HG02571 (cell line): Measurements from ENCODE around the gene BRPF3.
A peak's percentile ranks its signal among the peaks of the same experiment; 100 is the strongest.

ENCODE experiments used
- ATAC-seq: cut with Tn5 transposase; IDR thresholded peaks from one replicate; pipeline ENCODE4 v1.9.1; 2021; ENCODE audit warnings: mild to moderate bottlenecking, moderate library complexity; ENCODE audit not compliant: unreplicated experiment

The BRPF3 gene

GRCh38 chr6:36196113-36196879 lies at the start of gene BRPF3:
BRPF3 (plus strand) TSS chr6:36196744; CDS start chr6:36200323, 3,579 bp downstream.
- ATAC-seq = peak; percentile 58

- ATAC-seq = no peak
Measured at GRCh38 chr6:36147294-36147693, 49.2 kb upstream of the BRPF3 start.

GRCh38 chr6:36149476-36149875 lies 47.1 kb upstream of the BRPF3 start:
- ATAC-seq = no peak

GRCh38 chr6:36150283-36150682 lies 46.3 kb upstream of the BRPF3 start:
- ATAC-seq = no peak

GRCh38 chr6:36154286-36154685 lies 42.3 kb upstream of the BRPF3 start:
- ATAC-seq = no peak

GRCh38 chr6:36155662-36156061 lies 40.9 kb upstream of the BRPF3 start:
- ATAC-seq = no peak

DNA sequence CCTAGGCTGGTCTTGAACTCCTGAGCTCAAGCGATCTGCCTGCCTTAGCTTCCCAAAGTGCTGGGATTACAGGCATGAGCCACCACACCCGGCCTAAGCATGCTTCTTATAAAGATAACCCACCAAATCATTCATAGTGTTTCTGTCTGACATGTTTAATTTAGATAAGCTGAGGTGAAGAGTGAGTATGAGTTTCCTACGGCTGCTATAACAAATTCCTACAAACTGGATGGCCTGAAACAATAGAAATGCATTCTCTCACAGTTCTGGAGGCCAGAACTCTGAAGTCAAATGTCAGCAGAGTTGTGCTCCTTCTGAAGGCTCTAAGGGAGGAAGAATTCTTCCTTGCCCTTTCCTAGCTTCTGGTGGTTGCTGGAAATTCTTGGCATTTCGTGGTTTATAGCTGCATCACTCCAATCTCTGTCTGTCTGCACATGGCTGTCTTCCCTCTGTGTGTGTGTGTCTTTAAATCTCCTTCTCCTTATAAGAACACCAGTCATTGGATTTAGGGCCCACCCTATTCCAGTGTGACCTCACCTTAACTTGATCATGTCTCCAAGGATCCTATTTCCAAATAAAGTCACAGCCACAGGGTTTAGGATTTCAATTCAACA lies 36.3 kb upstream of the BRPF3 start:
- ATAC-seq = no peak

DNA sequence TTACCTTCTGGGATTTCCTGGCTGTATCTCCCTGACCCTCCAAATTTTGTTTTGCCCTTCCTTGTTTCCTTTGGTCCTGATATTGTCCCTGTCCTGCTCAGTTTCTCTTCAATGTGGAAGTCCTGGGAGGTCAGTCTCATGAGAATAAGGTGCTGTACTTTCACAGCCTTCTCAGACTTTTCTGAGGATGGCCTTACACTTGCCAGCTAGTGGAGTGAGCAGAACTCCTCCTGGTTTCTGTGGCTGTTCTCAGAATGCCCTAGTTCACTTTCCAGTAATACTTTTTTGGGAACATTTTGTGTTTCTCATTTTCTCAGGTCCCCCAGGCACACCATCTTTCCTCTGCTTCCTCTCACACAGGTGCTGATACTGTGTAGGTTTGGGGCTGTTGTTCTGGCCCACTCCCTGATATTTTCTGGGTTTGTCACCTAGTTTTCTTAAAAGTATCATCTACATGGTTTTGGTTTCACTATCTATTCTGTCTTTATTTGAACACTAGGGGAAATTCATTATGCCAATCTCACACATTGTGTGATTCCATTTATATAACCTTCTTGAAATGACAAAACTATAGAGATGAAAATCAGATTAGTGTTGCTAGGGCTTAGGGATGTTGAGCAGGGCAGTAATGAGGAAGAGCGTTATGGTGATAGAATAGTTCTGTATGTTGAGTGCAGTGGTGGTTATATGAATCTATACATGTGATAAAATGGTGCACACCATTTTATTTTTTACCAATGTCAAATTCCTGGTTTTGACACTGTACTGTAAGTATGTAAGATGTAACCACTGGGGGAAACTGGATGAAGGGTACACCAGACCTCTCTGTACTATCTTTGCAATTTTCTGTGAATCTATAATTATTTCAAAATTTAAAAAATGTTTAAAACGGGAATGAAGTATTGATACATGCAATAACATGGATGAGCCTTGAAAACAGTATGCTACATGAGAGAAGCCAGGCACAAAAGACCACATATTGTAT lies 27.2 kb upstream of the BRPF3 start:
- no peak for ATAC-seq

- ATAC-seq = no peak
Measured at GRCh38 chr6:36170704-36171103, 25.8 kb upstream of the BRPF3 start.

- ATAC-seq = no peak
Measured at GRCh38 chr6:36171573-36171972, 25.0 kb upstream of the BRPF3 start.

GRCh38 chr6:36177166-36177565 lies 19.4 kb upstream of the BRPF3 start:
- no peak for ATAC-seq

- ATAC-seq = no peak
Measured at GRCh38 chr6:36178544-36178943, 18.0 kb upstream of the BRPF3 start.

GRCh38 chr6:36180126-36180525 lies 16.4 kb upstream of the BRPF3 start:
- no peak for ATAC-seq

DNA sequence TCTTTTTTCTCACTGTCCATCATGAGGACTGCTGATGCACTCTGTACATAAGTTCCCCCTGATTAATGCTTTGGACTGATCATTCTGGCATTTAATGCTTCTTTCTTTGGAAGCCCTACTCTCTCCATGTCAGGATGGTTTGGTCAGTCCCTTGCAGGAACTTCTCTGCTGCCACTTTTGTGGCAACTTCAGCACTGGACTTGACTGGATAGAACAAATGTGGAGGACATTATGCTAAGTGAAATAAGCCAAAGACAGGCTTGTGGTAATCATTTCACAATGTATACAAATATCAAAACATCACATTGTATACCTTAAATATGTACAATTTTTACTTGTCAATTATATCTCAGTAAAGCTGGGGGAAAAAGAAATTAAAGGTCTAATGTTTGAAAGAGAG lies 12.2 kb upstream of the BRPF3 start:
- no peak for ATAC-seq

DNA sequence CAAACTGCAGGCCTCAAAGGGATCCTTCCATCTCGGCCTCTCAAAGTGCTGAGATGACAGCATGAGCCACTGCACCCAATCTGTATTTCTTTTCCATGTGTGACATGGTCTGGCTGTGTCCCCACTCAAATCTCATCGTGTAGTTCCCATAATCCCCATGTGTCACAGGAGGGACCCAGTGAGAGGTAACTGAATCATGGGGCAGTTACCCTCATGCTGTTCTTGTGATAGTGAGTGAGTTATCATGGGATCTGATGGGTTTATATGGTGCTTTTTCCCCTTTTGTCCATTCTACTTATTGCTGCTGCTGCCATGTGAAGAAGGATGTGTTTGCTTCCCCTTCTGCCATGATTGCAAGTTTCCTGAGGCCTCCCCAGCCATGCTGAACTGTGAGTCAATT lies 10.3 kb upstream of the BRPF3 start:
- no peak for ATAC-seq

DNA sequence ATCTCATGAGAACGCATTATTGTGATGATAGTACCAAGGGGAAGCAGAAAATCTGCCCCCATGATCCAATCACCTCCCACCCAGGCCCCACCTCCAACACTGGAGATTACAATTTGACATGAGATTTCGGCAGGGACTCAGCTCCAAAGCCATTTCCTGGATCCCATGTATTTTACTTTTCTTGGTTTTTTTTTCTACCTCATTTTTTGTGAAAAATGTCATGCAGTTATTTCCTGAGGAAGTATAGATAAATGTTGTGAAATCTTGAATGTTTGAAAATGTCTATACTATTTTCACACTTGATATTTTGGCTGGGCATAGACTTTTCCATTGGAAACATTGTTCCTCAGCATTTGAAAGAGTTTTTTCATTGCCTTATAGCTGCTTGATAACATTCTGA lies 9.1 kb upstream of the BRPF3 start:
- no peak for ATAC-seq

DNA sequence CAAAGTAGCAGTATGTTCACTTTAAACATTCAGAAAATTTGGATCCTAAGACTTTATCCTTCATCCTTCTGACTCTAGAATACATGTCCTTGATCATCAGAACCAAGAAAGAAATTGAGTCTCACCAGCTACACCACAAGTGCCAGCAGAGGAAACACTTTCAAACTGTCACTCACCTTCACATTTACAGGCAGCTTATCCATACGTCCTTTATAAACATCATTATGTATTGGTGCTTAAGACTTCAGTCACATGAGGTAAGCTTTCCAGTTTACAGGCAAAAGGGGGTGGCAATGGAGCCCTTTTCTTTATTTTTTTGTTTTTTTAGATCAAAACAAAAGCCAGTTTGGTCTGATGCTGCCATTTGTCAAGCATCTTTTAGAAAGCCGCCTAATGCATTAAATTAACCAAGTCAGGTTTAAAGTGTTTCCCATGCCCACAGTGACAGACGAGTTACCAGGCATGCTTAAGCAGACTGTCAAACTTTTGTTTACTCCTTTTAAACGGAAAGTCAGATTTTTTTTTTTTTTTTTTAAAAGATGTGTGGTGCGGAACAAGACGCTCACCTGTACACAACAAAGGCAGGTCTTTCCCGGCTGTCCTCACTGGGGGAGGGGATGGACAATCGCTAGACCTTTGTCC lies 952 bp upstream of the BRPF3 start:
- no peak for ATAC-seq

DNA sequence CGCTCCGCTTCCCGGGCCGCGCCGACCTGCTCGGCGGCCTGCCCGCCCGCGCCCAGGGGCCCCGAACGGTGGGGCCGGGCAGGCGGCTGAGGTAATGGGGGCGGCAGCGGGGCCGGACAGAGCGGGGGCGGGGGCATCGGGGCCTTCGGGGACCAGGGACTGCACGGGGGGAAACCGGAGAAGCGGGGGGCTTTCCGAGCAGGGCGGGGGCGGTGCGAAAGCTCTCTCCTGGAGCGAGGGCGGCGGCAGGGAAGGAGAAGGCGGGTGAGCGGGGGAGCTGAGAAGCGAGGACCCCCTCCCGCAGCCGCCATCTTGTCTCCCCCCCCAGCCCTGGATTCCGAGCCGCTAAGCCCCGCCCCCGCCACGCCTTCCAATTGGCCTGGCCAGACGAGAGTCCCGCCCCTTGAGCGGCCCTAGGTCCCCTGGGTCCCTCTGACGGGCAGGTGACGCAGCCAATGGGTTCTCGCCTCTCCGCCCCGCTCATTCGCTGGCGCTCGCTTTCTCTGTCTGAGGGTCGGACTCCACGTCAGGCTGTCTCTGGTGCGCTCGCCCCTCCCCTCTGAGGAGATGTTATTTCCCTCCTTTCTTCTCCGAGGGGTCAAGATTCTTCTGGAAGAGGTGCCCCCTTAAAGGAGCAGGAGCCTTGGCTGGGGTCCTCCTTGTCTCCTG lies 470 bp downstream of the BRPF3 start:
- ATAC-seq = peak; percentile 90

DNA sequence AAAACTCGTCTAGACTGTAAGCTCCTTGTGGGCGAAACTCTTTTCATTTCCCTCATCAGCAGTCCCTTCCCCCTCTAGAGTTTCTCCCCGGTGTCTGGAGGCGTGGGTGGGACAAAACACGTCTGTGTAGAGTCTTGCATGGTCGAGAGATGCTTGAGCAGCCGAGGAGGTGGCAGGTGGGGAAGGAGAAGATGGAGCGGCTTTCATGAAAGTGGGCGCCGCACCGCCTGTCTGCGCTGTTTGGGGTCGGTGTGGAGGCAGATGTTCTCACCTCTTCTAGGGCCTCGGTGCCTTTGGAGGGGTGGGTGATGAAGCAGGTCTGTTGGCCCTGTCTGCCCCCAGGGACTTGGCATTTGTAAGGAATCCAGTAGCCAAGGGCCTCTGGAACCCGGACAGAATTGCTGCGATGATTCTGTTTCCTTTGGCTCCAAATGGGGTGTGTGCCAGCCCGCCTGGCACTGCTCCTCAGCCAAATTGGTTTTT lies 1.2 kb downstream of the BRPF3 start:
- no peak for ATAC-seq

GRCh38 chr6:36198986-36199385 lies 2.4 kb downstream of the BRPF3 start:
- ATAC-seq = no peak
